GM12878 (cell line): ENCODE measurements around the gene CSRP3. TPM values are rescaled to one million over a fixed set of nuclear protein-coding genes. Genes with fewer than 3 reads are reported as not detected.

Experiments used
- ATAC-seq: fragments of 200-7000 bp; cut with Tn5 transposase; 3 replicates; pipeline ENCODE4 v1.9.1; 2020; ENCODE audit warnings: mild to moderate bottlenecking, moderate library complexity
- BruUV-seq: library from RNA; stranded (reverse); fragments of 400-500 nt; replicated peaks from 2 replicates; lab custom pipeline; 2021; lab: Mats Ljungman, UMichigan
- CTCF ChIA-PET: fragments of 300-600 bp; sonication (Branson Sonifier 250); formaldehyde crosslinking; extraction: SDS; loops from one replicate; lab custom pipeline; 2021; ENCODE audit warnings: inconsistent platforms; lab: Yijun Ruan, JAX
- POLR2A ChIA-PET: fragments of 350-600 bp; formaldehyde crosslinking; extraction: SDS; loops from one replicate; lab custom pipeline; 2021; ENCODE audit warnings: inconsistent platforms; lab: Charles Lee
- RAD21 ChIA-PET: fragments of 300-600 bp; sonication (Branson Sonifier 250); formaldehyde crosslinking; loops from one replicate; lab custom pipeline; 2023; ENCODE audit warnings: antibody characterized with exemption; ENCODE audit not compliant: unreplicated experiment; lab: Charles Lee
- SMC1A ChIA-PET: fragments of 300-600 bp; sonication (Branson Sonifier 250); formaldehyde crosslinking; loops from one replicate; lab custom pipeline; 2023; ENCODE audit not compliant: unreplicated experiment, uncharacterized antibody; lab: Charles Lee
- DNase-seq: peaks from one replicate; pipeline ENCODE4 v3.0.0-alpha.2; 2011; ENCODE audit warnings: low read depth, low spot score
- FAIRE-seq: peaks from 3 replicates; lab custom pipeline; 2011; peaks lifted over from hg19 to GRCh38; lab: Jason Lieb, UNC
- H2AFZ ChIP-seq: 2 replicates; pipeline ENCODE4 v1.6.0; 2011; ENCODE audit warnings: low read depth, low read length, control low read depth; ENCODE audit not compliant: control insufficient read depth
- H3K27ac ChIP-seq: 2 replicates; pipeline ENCODE4 v1.5.1; 2011; ENCODE audit warnings: control low read depth; ENCODE audit not compliant: control insufficient read depth, insufficient read depth
- H3K27me3 ChIP-seq, 2 experiments: replicated peaks in 1 of 2; 2 replicates each; pipeline versions ENCODE4 v1.6.0 to v1.6.1; 2011; ENCODE audit warnings: low read length in 1 of 2; ENCODE audit not compliant: control insufficient read depth in 2 of 2, insufficient read depth in 2 of 2
- H3K36me3 ChIP-seq, 2 experiments: 2 replicates each; pipeline ENCODE4 v1.5.1; 2011; ENCODE audit warnings: low read length in 1 of 2; ENCODE audit not compliant: control insufficient read depth in 2 of 2, insufficient read depth in 2 of 2
- H3K4me1 ChIP-seq: 2 replicates; pipeline ENCODE4 v1.6.1; 2011; ENCODE audit warnings: mild to moderate bottlenecking, low read length, moderate library complexity, mixed read lengths; ENCODE audit not compliant: control insufficient read depth, insufficient read depth
- H3K4me2 ChIP-seq: 2 replicates; pipeline ENCODE4 v1.6.0; 2011; ENCODE audit warnings: control low read depth; ENCODE audit not compliant: control insufficient read depth, insufficient read depth
- H3K4me3 ChIP-seq: fragments of 200-600 bp; sonication (generic); 2 replicates; pipeline ENCODE4 v1.5.1; 2016
- H3K79me2 ChIP-seq: 2 replicates; pipeline ENCODE4 v1.6.0; 2011; ENCODE audit warnings: low read length; ENCODE audit not compliant: control insufficient read depth, insufficient read depth
- H3K9ac ChIP-seq: 2 replicates; pipeline ENCODE4 v1.8.0; 2011; ENCODE audit warnings: low read length, control low read depth, mixed read lengths; ENCODE audit not compliant: control insufficient read depth, insufficient read depth
- H3K9me3 ChIP-seq: replicated peaks from 3 replicates; pipeline ENCODE4 v1.5.1; 2011; ENCODE audit warnings: mild to moderate bottlenecking, low read length; ENCODE audit not compliant: control insufficient read depth, insufficient read depth
- H4K20me1 ChIP-seq: 2 replicates; pipeline ENCODE4 v1.6.0; 2011; ENCODE audit not compliant: control insufficient read depth, insufficient read depth
- PAX8 ChIP-seq: fragments of 450-650 bp; IDR thresholded peaks from 2 replicates; pipeline ENCODE4 v1.6.1; 2017; ENCODE audit warnings: mild to moderate bottlenecking, moderate library complexity
- SKIL ChIP-seq: fragments of 450-650 bp; IDR thresholded peaks from 2 replicates; pipeline ENCODE4 v1.6.1; 2017; ENCODE audit warnings: mild to moderate bottlenecking, low read depth, inconsistent platforms; ENCODE audit not compliant: poor library complexity, severe bottlenecking
- WGBS: methylation state at CpG from one replicate; pipeline ENCODE4 v1.1.6; 2016; ENCODE audit warnings: low lambda C conversion rate; ENCODE audit not compliant: insufficient replicate concordance, insufficient coverage; ENCODE audit errors: missing lambda C conversion rate; 5-methylcytosine and 5-hydroxymethylcytosine counted together
- in situ Hi-C: fragments of 300-500 bp; cut with MboI; formaldehyde crosslinking; loops from 9 replicates; pipeline ENCODE4 v1.14.3; 2018; ENCODE audit warnings: mixed read lengths
- intact Hi-C: fragments of 100-400 bp; cut with micrococcal nuclease; formaldehyde crosslinking; loops from one replicate; pipeline ENCODE4 v1.14.2; 2022; ENCODE audit not compliant: unreplicated experiment
- polyA plus RNA-seq, 11 experiments: library from polyadenylated mRNA; depleted of rRNA in 4 of 11; unstranded in 6 of 11; stranded (reverse) in 5 of 11; fragments of >200 nt; fragmentation: Nextera tagmentation in 4 of 11; fragmentation: Illumina TruSeq in 1 of 11; extraction: Ambion mirVana in 4 of 11; extraction: Trizol in 1 of 11; gene quantifications; 1 replicate in 1 of 11; 2 replicates in 10 of 11; pipeline versions ENCODE4 v1.2.1 to v1.2.3, GENCODE V29; 2011 to 2016; ENCODE audit warnings: inconsistent platforms in 2 of 11, missing spikeins in 2 of 11, low read depth in 1 of 11
- total RNA-seq, 4 experiments: library from RNA; depleted of rRNA in 3 of 4; stranded (reverse); fragments of >200 nt in 3 of 4; fragmentation: Illumina TruSeq in 1 of 4; extraction: Trizol in 1 of 4; gene quantifications; 2 replicates each; pipeline versions ENCODE4 v1.2.1 to v1.2.3, GENCODE V29; 2013 to 2021

The CSRP3 gene
- total and polyA plus RNA-seq, 10 of the 15 experiments (the other 5 are each of a cell fraction or from before 2014, with no cell fraction given) = not detected

- Histone ChIP-seq H3K9ac (no peak overlapping the region), H3K27me3 (no peaks in the 10 kb centered on the region; a peak in 1 of 4 replicates), H2AFZ (no peak overlapping the region), H3K4me1 (no peaks in the 10 kb centered on the region), H3K4me2 (no peak overlapping the region), H4K20me1 (no peaks in the 10 kb centered on the region), H3K36me3 (no peaks in the 10 kb centered on the region), H3K79me2 (no peaks in the 10 kb centered on the region), H3K9me3 (no peaks in the 10 kb centered on the region; the same call in 2 of the 3 replicates), H3K4me3 (no peak overlapping the region), H3K27ac (no peak overlapping the region)
- POLR2A ChIA-PET = no interaction called here
- RAD21 ChIA-PET = interaction anchor here (1.6 kb wide), 1 partner anchor 47 kb away, joined by 3 read pairs; no protein-coding TSS in a partner anchor
- CTCF ChIA-PET = no interaction called here
- intact Hi-C loops (no loop called here), in situ Hi-C loops (no loop called here)
- 89% methylated on average over 5 of the region's 5 CpGs for WGBS
- TF ChIP-seq PAX8 = no peak
- FAIRE-seq (no peak), ATAC-seq (no peak), DNase-seq (no peak)
- no TSS peak for BruUV-seq
- SMC1A ChIA-PET = no interaction called here
These were observed 3.1 kb upstream of the CSRP3 start for GRCh38 chr11:19204836-19205235.

GRCh38 chr11:19200410-19201201, 1.2 kb downstream of the CSRP3 start:
- DNase-seq (no peak), ATAC-seq (peak; percentile 82), FAIRE-seq (no peak)
- H2AFZ ChIP-seq = no peak overlapping the region
- H3K79me2 ChIP-seq = no peaks in the 10 kb centered on the region
- no peak overlapping the region for H3K9ac ChIP-seq
- in situ Hi-C loops (no loop called here), intact Hi-C loops (no loop called here)
- H3K27ac ChIP-seq = no peak overlapping the region
- no peak for TF ChIP-seq SKIL
- H3K4me1 ChIP-seq = no peaks in the 10 kb centered on the region
- ChIA-PET RAD21 (no interaction called here), SMC1A (interaction anchor here (1.1 kb wide), 1 partner anchor 38 kb away, joined by 3 read pairs; no protein-coding TSS in a partner anchor), CTCF (interaction anchor here (1.2 to 3.0 kb wide), 2 partner anchors 10 to 130 kb away, joined by 3 to 11 read pairs; no protein-coding TSS in a partner anchor), POLR2A (no interaction called here)
- H3K9me3 ChIP-seq = no peaks in the 10 kb centered on the region; the same call in 2 of the 3 replicates
- no peak overlapping the region for H3K4me2 ChIP-seq
- BruUV-seq = no TSS peak
- H3K36me3 ChIP-seq = no peaks in the 10 kb centered on the region
- H3K4me3 ChIP-seq = no peak overlapping the region
- H4K20me1 ChIP-seq = no peaks in the 10 kb centered on the region
- whole genome bisulfite sequencing = 18% methylated on average over 6 of the region's 6 CpGs
- no peaks in the 10 kb centered on the region for H3K27me3 ChIP-seq
